ENCODE data around the gene GPR156.

DNA sequence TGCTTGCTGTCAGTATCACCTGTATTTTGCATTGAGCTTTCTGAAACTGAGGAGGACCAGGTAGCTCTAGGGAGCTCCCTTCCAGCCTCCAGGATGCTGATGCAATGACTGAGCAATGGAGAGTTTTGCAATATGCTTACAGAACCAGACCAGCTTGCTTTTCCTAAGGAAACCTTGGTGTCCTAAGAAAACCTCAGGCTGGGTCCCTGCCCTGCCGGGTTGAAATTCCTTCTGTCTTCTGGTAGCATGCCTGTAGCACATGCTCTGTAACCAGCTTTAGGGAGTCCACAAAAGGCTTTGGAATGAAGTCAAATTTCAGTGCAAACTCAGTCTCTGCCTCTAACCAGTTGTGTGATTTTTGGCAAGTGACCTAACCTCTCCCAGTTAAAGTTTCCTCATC is 125.0 kb downstream of the GPR156 start:
- TF ChIP-seq, protein P1, sequence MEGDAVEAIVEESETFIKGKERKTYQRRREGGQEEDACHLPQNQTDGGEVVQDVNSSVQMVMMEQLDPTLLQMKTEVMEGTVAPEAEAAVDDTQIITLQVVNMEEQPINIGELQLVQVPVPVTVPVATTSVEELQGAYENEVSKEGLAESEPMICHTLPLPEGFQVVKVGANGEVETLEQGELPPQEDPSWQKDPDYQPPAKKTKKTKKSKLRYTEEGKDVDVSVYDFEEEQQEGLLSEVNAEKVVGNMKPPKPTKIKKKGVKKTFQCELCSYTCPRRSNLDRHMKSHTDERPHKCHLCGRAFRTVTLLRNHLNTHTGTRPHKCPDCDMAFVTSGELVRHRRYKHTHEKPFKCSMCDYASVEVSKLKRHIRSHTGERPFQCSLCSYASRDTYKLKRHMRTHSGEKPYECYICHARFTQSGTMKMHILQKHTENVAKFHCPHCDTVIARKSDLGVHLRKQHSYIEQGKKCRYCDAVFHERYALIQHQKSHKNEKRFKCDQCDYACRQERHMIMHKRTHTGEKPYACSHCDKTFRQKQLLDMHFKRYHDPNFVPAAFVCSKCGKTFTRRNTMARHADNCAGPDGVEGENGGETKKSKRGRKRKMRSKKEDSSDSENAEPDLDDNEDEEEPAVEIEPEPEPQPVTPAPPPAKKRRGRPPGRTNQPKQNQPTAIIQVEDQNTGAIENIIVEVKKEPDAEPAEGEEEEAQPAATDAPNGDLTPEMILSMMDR (IDR thresholded peaks at IDR 0.05): no peak
- no peak for TF ChIP-seq POLR2A (IDR thresholded peaks at IDR 0.05)

Measured in testis (tissue), 2 donors.